Measurements from ENCODE around the gene SNX8. TPM values are rescaled to one million over a fixed set of nuclear protein-coding genes. Genes with fewer than 3 reads are reported as not detected.

Gene SNX8
- total RNA-seq, 2 experiments from 2014 or later: 47.6 to 49.6 TPM

GRCh38 chr7:2253525-2254244 lies 60.6 kb downstream of the SNX8 start:
- ChIA-PET CTCF (no interaction called here), POLR2A (no interaction called here)

GRCh38 chr7:2253021-2253420 lies 61.2 kb downstream of the SNX8 start:
- CTCF ChIA-PET: no interaction called here

GRCh38 chr7:2251841-2252771 lies 62.1 kb downstream of the SNX8 start:
- POLR2A ChIA-PET: no interaction called here
- CTCF ChIA-PET: no interaction called here

More at GRCh38 chr7:2253021-2253420, 61.2 kb downstream of the SNX8 start:
- POLR2A ChIA-PET: no interaction called here

- ChIA-PET POLR2A (no interaction called here), CTCF (no interaction called here)
These were observed 62.9 kb downstream of the SNX8 start for GRCh38 chr7:2251381-2251780.

GRCh38 chr7:2249744-2250323 lies 64.4 kb downstream of the SNX8 start:
- ChIA-PET POLR2A (no interaction called here), CTCF (no interaction called here)

- ChIA-PET CTCF (interaction anchor here (0.6 to 1.2 kb wide), 4 partner anchors 27 to 262 kb away, joined by 3 to 5 read pairs (median 4); no protein-coding TSS in a partner anchor), POLR2A (no interaction called here)
These were observed 65.1 kb downstream of the SNX8 start for GRCh38 chr7:2248984-2249694.

GRCh38 chr7:2247141-2247995 lies 66.9 kb downstream of the SNX8 start:
- POLR2A ChIA-PET: no interaction called here
- CTCF ChIA-PET: interaction anchor here (1.0 to 1.2 kb wide), 2 partner anchors 101 to 107 kb away, joined by 3 to 4 read pairs; partner anchors contain the start of gene EIF3B

- POLR2A ChIA-PET: no interaction called here
- CTCF ChIA-PET: no interaction called here
These were observed 68.2 kb downstream of the SNX8 start for GRCh38 chr7:2245883-2246675.

GRCh38 chr7:2244404-2244995 lies 69.7 kb downstream of the SNX8 start:
- ChIA-PET CTCF (no interaction called here), POLR2A (interaction anchor here (1.1 kb wide), 1 partner anchor 15 kb away, joined by 3 read pairs; no protein-coding TSS in a partner anchor)

GRCh38 chr7:2243458-2243857 lies 70.8 kb downstream of the SNX8 start:
- POLR2A ChIA-PET: no interaction called here
- CTCF ChIA-PET: interaction anchor here (2.4 kb wide), 1 partner anchor 104 kb away, joined by 7 read pairs; no protein-coding TSS in a partner anchor

GRCh38 chr7:2242541-2243429 lies 71.5 kb downstream of the SNX8 start:
- CTCF ChIA-PET: interaction anchor here (0.9 to 2.4 kb wide), 3 partner anchors 18 to 105 kb away, joined by 3 to 7 read pairs (median 3); no protein-coding TSS in a partner anchor
- POLR2A ChIA-PET: no interaction called here

GRCh38 chr7:2241580-2242540 lies 72.4 kb downstream of the SNX8 start, which contains the start of the genes MRM2 and NUDT1:
Gene MRM2, minus strand, starts transcription at chr7:2242205. Its CDS starts 36 bp downstream, at chr7:2242169.
Gene NUDT1, plus strand, starts transcription at chr7:2242226. Its CDS starts 2,349 bp downstream, at chr7:2244575.
- POLR2A ChIA-PET: interaction anchor here (2.0 kb wide), 1 partner anchor 10 kb away, joined by 9 read pairs; the partner anchor contains the start of gene MAD1L1
- CTCF ChIA-PET: interaction anchor here (0.9 to 2.4 kb wide), 4 partner anchors 19 to 112 kb away, joined by 3 to 7 read pairs (median 4); no protein-coding TSS in a partner anchor

GRCh38 chr7:2239242-2239641 lies 75.0 kb downstream of the SNX8 start:
- CTCF ChIA-PET: no interaction called here
- POLR2A ChIA-PET: interaction anchor here (0.6 kb wide), 1 partner anchor 616 kb away, joined by 7 read pairs; no protein-coding TSS in a partner anchor

GRCh38 chr7:2237109-2237602 lies 77.1 kb downstream of the SNX8 start:
- CTCF ChIA-PET: no interaction called here
- POLR2A ChIA-PET: no interaction called here

- ChIA-PET POLR2A (no interaction called here), CTCF (no interaction called here)
These were observed 80.3 kb downstream of the SNX8 start for GRCh38 chr7:2233926-2234325.

All from activated CD8-positive, alpha-beta memory T cell treated with anti-CD3 and anti-CD28 coated beads for 36 hours (primary cell).